Hematopoietic multipotent progenitor cell treated with erythropoietin and hydrocortisone succinate and interleukin-3 and kit ligand, for 8 days (in vitro differentiated cells): ENCODE data around the gene PXMP2.
"Not testable (repeated sequence)": the region's sequence is repeated elsewhere in the genome, so short reads cannot be mapped to it uniquely, and the experiment has no call there.

Experiments used
- DNase-seq: peaks from one replicate; pipeline ENCODE4 v3.0.0-alpha.2; 2015

Gene PXMP2

GRCh38 chr12:132660996-132661395 is 26.4 kb upstream of the PXMP2 start:
- no peak for DNase-seq

DNA sequence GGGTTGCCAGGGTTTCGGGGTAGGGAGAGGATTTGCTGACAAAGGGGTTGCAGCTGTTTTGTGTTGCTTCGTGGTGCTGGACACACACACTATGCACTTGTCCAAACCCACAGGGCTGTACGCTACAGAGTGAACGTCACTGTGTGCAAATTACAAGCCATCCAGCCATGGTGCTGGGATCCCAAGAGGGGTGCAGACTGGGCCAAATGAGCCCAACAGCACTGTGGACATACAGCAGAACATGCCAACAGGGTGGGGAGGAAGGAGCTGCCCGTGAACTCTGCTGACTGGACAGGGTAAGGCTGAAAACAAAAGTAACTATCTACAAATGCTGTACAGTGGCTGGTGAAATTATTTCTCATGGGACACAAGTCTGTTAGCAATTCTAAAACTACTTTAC is 25.4 kb upstream of the PXMP2 start:
- no peak for DNase-seq

GRCh38 chr12:132662901-132663755 is 24.3 kb upstream of the PXMP2 start:
- no peak for DNase-seq

DNA sequence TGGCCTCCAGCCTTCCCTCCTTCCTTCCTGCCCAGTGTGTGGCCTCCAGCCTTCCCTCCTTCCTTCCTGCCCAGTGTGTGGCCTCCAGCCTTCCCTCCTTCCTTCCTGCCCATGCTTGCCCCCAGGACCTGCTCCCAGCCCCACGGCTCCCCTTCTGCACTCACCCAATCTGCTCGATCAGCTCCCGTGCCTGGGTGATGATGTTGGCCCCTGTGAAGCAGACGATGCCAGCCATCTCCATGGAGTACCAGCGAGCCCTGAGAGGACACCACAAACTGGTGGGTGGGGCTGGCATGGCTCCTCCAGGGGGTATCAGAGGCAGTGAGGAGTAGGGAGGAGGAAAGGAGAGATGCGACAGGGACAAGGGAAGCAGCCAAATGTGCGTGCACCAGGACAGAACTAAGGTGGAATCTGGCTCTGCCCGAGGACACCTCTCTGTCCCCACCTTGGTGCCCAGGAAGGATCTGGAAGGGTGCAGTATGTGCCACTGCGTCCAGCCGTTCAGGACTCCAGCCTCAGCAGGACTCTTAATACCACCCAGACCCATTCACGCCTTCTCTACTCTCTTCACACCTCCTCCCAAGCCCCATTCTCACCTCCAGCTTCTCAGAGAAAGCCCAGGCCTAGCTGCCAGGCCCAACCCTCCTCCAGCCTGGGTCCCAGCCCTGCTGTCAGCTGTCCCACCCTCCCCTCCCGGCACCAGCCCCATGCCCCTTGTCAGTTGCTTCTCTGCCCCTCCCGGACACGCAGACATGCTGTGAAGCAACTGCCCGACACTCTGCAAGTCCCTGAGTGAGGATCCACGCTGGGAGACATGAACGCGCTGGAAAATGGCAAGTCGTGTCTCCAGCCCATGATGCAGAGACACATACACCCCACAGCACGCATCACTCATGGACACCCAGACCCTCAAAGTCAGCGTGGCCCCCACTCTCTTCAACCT is 22.9 kb upstream of the PXMP2 start:
- no peak for DNase-seq

- DNase-seq: no peak
Observed at GRCh38 chr12:132665149-132665491, 22.3 kb upstream of the PXMP2 start.

DNA sequence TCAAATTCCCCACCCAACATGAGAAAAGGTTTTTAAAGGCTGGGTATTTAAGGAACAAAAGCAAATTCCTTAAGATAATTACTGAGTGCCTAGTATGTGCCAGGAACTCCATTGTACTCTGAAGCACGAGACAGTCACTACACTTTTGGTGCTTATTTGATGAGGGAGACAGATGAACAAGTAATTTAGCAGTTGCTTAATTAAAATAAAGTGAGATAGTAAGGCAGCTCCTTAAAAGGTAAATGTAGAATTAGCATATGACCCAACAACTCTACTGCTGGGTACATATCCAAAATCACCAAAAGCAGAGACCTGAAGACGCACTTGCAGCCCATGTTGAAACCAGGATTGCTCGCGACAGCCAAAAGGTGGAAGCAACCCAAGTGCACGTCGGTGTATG is 21.6 kb upstream of the PXMP2 start:
- DNase-seq: no peak

DNA sequence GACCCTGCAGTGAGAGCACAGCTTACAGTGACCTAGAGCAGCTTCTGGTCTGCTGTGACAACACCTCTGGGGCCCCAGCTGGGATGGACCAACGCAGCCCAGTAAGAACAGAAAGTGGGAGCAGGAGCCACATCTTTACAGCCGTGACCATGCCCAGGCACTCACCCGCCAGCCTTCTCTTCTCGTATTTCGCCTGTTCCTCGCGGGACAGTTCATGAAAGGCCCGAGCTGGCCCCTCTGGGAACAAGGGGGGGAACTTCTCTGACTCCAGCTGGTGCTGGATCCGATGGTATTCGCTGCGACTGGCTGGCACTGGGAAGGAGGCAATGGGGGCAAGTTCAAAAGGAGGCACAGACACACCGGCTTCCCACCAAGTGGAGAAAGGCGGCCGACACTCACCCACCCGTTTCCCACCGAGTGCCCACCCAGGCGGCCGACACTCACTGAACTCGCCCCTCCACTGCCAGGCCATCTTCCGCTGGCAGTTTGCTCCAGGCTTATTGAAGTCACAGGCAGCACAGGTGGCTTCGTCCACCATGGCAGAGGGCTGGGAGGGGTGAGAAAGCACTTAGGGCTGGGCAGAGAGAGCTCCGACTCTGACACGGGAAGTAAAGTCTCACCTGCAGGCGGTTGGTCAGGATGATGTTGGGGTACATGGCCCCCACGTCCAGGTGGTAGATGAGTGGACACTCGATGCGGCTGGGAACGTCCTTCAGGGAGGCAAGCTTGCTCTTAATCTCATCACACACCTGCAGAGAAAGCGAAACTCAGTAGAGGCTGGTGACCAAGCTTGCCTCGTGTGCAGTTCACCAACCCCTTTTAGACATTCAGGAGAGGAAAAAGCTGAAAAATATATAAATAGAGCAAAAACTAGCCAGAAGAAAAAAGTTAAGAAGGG is 18.9 kb upstream of the PXMP2 start:
- DNase-seq: no peak

GRCh38 chr12:132669166-132669879 is 18.1 kb upstream of the PXMP2 start:
- DNase-seq: no peak

DNA sequence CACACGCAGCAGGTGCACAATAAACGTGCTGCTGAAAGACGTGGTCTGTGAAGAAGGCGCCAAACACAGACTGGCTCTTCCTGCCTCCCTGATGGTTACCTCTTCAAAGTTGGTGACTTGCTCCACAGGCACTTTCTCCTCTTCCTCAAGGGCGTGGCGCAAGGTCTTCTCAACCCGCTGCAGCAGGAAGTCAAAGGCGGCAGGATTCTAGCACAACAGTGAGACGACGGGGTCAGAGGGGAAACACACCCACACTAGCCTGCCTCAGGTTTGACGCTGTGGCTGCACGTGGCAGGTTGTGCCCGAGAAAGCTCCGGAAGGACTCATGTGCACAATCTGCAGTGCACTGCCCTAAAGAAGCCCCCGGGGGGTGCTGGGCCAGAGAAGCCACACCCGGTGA is 15.3 kb upstream of the PXMP2 start:
- no peak for DNase-seq

- DNase-seq: no peak
Observed at GRCh38 chr12:132672678-132673077, 14.7 kb upstream of the PXMP2 start.

GRCh38 chr12:132673288-132674179 is 13.9 kb upstream of the PXMP2 start:
- DNase-seq: no peak

- DNase-seq: no peak
Observed at GRCh38 chr12:132674561-132674960, 12.8 kb upstream of the PXMP2 start.

- no peak for DNase-seq
Observed at GRCh38 chr12:132675757-132676432, 11.5 kb upstream of the PXMP2 start.

- no peak for DNase-seq
Observed at GRCh38 chr12:132677492-132677891, 9.9 kb upstream of the PXMP2 start.

- DNase-seq: no peak
Observed at GRCh38 chr12:132685400-132685799, 2.0 kb upstream of the PXMP2 start.

DNA sequence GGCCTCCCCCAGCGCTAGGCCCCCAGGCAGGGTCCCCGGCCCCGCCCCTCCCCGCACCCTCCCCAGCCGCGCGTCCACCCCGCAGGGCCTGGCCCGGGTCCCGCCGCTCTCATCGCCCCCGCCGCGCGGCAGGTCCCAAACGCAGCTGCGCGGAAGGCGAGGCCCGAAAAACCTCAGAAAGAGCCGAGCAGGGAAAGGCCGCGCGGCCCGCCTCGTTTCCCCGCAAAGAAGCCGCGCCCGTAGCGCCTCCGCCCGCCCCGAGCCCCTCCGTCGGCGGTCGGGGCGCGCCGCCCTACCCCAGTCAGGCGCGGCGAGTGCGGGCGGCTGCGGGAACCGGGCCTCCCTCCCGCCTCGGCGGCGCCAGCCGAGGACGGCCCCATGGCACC is 569 bp upstream of the PXMP2 start:
- DNase-seq: no peak

- no peak for DNase-seq
Observed at GRCh38 chr12:132689227-132689626, 1.8 kb downstream of the PXMP2 start.

DNA sequence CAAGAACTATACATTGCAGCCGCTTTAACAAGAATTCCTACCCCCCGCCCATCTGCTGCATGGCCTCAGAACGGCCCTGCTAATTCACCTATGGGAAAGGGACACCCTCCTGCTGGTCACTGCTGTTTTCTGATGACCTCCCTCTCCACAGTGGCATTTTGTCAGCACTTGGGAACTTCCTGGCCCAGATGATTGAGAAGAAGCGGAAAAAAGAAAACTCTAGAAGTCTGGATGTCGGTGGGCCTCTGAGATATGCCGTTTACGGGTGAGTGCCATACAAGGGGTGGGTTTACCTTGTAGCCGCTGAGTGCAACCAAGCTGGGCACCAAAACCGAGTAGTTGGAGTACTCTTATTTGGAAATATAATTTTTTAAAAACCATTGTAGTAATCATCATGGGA is 2.7 kb downstream of the PXMP2 start:
- DNase-seq: no peak

- not testable (repeated sequence) for DNase-seq
Observed at GRCh38 chr12:132692030-132692429, 4.6 kb downstream of the PXMP2 start.

DNA sequence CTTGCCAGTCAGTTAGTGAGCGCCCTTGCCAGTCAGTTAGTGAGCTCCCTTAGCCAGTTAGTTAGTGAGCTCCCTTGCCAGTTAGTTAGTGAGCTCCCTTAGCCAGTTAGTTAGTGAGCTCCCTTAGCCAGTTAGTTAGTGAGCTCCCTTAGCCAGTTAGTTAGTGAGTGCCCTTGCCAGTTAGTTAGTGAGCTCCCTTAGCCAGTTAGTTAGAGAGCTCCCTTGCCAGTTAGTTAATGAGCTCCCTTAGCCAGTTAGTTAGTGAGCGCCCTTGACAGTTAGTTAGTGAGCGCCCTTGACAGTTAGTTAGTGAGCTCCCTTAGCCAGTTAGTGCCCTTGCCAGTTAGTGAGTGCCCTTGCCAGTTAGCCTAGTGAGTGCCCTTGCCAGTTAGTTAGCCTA is 7.5 kb downstream of the PXMP2 start:
- not testable (repeated sequence) for DNase-seq

DNA sequence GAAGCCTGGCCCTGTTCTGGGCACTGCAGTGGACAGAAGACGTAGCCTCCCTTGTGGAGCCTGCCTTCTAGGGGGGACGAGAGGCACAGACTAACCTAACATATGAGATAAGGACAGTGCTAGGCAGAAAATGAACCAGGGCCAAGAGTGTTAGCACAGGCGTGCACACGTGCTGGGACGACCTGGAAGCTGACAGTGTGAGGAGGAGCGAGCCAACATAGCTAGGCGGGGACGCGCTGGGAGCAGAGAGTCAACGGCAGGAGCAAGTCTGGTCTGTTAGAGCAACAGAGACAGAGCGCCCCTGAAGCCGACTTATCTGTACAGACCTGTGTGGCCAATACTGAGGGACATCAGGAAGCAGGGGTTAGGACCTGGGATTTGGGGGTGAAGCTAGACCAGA is 8.0 kb downstream of the PXMP2 start:
- DNase-seq: no peak
